Urinary bladder (tissue), 4 donors: ENCODE measurements around the gene TSACC. TPM values are rescaled to one million over a fixed set of nuclear protein-coding genes. Genes with fewer than 3 reads are reported as not detected.

Experiments used
- DNase-seq: peaks from one replicate; pipeline ENCODE4 v3.0.0-alpha.2; 2015; ENCODE audit errors: extremely low spot score
- H3K27ac ChIP-seq: one replicate; pipeline ENCODE4 v1.5.1; 2013; ENCODE audit warnings: low read depth, mild to moderate bottlenecking, moderate library complexity
- H3K36me3 ChIP-seq: one replicate; pipeline ENCODE4 v1.6.1; 2013; ENCODE audit warnings: mild to moderate bottlenecking, moderate library complexity; ENCODE audit not compliant: insufficient read depth
- H3K4me1 ChIP-seq: one replicate; pipeline ENCODE4 v1.6.1; 2013; ENCODE audit warnings: mild to moderate bottlenecking, moderate library complexity; ENCODE audit not compliant: insufficient read depth
- H3K4me3 ChIP-seq: one replicate; pipeline ENCODE4 v1.5.1; 2013; ENCODE audit warnings: low read depth, low read length
- WGBS: extraction: QIAGEN DNeasy Blood & Tissue Kit; methylation state at CpG from one replicate; pipeline ENCODE4 v1.1.7; 2013; 5-methylcytosine and 5-hydroxymethylcytosine counted together
- polyA plus RNA-seq: library from polyadenylated mRNA; stranded (reverse); fragments of 200-250 nt; gene quantifications from one replicate; pipeline ENCODE4 v1.2.3, GENCODE V29; 2013
- total RNA-seq: library from RNA; depleted of rRNA; stranded (reverse); fragments of >200 nt; gene quantifications from one replicate; pipeline ENCODE4 v1.2.3, GENCODE V29; 2014
- donor health status: healthy with polysubstance abuse.
- donor health status: healthy.

Gene TSACC
- total and polyA plus RNA-seq, 2 donors, result 0.28 TPM; not detected in 1

- Histone ChIP-seq H3K4me1 (no peaks in the 10 kb centered on the region), H3K4me3 (no peak overlapping the region), H3K36me3 (no peaks in the 10 kb centered on the region), H3K27ac (no peak overlapping the region)
- WGBS, result 52% methylated on average over 15 of the region's 15 CpGs
- no peak for DNase-seq
These were observed 49.5 kb downstream of the TSACC start for GRCh38 chr1:156387870-156388173.

GRCh38 chr1:156388174-156389137, 50.1 kb downstream of the TSACC start:
- DNase-seq, result no peak
- WGBS, result 11% methylated on average over 73 of the region's 73 CpGs

GRCh38 chr1:156389311-156389710, 51.0 kb downstream of the TSACC start:
- 95% methylated on average over 8 of the region's 8 CpGs for WGBS
- Histone ChIP-seq H3K4me3 (no peak overlapping the region), H3K4me1 (no peaks in the 10 kb centered on the region), H3K36me3 (no peaks in the 10 kb centered on the region), H3K27ac (no peak overlapping the region)
- no peak for DNase-seq

More at GRCh38 chr1:156388174-156389137, 50.1 kb downstream of the TSACC start:
- no peaks in the 10 kb centered on the region for H3K4me1 ChIP-seq
- H3K36me3 ChIP-seq, result no peaks in the 10 kb centered on the region
- H3K27ac ChIP-seq, result no peak overlapping the region
- peak overlapping the region; percentile 18 for H3K4me3 ChIP-seq

- Histone ChIP-seq H3K4me1 (no peaks in the 10 kb centered on the region), H3K36me3 (no peaks in the 10 kb centered on the region), H3K4me3 (no peak overlapping the region), H3K27ac (no peak overlapping the region)
- 52% methylated on average over 20 of the region's 20 CpGs for WGBS
- DNase-seq, result no peak
These were observed 52.4 kb downstream of the TSACC start for GRCh38 chr1:156390469-156391365.

GRCh38 chr1:156391366-156391677, 53.0 kb downstream of the TSACC start:
- no peak for DNase-seq
- Histone ChIP-seq H3K36me3 (no peaks in the 10 kb centered on the region), H3K4me1 (no peaks in the 10 kb centered on the region), H3K27ac (no peak overlapping the region), H3K4me3 (no peak overlapping the region)
- 75% methylated on average over 11 of the region's 11 CpGs for WGBS

- WGBS, result 62% methylated on average over 8 of the region's 8 CpGs
- no peak overlapping the region for H3K27ac ChIP-seq
- H3K4me3 ChIP-seq, result no peak overlapping the region
- DNase-seq, result no peak
- no peaks in the 10 kb centered on the region for H3K4me1 ChIP-seq
- no peaks in the 10 kb centered on the region for H3K36me3 ChIP-seq
These were observed 53.4 kb downstream of the TSACC start for GRCh38 chr1:156391701-156392100.

- 64% methylated on average over 13 of the region's 13 CpGs for WGBS
- H3K4me3 ChIP-seq, result no peak overlapping the region
- no peaks in the 10 kb centered on the region for H3K4me1 ChIP-seq
- DNase-seq, result no peak
- no peaks in the 10 kb centered on the region for H3K36me3 ChIP-seq
- no peak overlapping the region for H3K27ac ChIP-seq
These were observed 54.1 kb downstream of the TSACC start for GRCh38 chr1:156392452-156392853.

GRCh38 chr1:156393095-156393494, 54.8 kb downstream of the TSACC start:
- Histone ChIP-seq H3K4me3 (no peak overlapping the region), H3K36me3 (no peaks in the 10 kb centered on the region), H3K27ac (no peak overlapping the region), H3K4me1 (no peaks in the 10 kb centered on the region)
- DNase-seq, result no peak

- no peak overlapping the region for H3K4me3 ChIP-seq
- 86% methylated on average over 9 of the region's 9 CpGs for WGBS
These were observed 55.8 kb downstream of the TSACC start for GRCh38 chr1:156394082-156394481.

GRCh38 chr1:156394835-156395461, 56.6 kb downstream of the TSACC start:
- H3K36me3 ChIP-seq, result no peaks in the 10 kb centered on the region
- no peak for DNase-seq
- 77% methylated on average over 16 of the region's 16 CpGs for WGBS
- no peaks in the 10 kb centered on the region for H3K4me1 ChIP-seq
- H3K27ac ChIP-seq, result no peak overlapping the region
- no peak overlapping the region for H3K4me3 ChIP-seq

More at GRCh38 chr1:156394082-156394481, 55.8 kb downstream of the TSACC start:
- DNase-seq, result no peak
- Histone ChIP-seq H3K4me1 (no peaks in the 10 kb centered on the region), H3K27ac (no peak overlapping the region), H3K36me3 (no peaks in the 10 kb centered on the region)

Other genes starting within 250 kb of the TSACC start
- 224 TPM for gene LMNA, start 223.8 kb upstream of the TSACC start, total RNA-seq
- gene LMNA, start 223.8 kb upstream of the TSACC start, polyA plus RNA-seq, result 306 TPM
- 7.3 TPM for gene SEMA4A, start 184.9 kb upstream of the TSACC start, total RNA-seq
- 7.0 TPM for gene SEMA4A, start 184.9 kb upstream of the TSACC start, polyA plus RNA-seq
- gene SLC25A44, start 144.4 kb upstream of the TSACC start, total RNA-seq, result 5.7 TPM
- gene SLC25A44, start 144.4 kb upstream of the TSACC start, polyA plus RNA-seq, result 13.9 TPM
- 36.9 TPM for gene PMF1, start 125.5 kb upstream of the TSACC start, total RNA-seq
- 65.6 TPM for gene PMF1, start 125.5 kb upstream of the TSACC start, polyA plus RNA-seq
- gene BGLAP, start 96.3 kb upstream of the TSACC start, total RNA-seq, result 0.42 TPM
- gene BGLAP, start 96.3 kb upstream of the TSACC start, polyA plus RNA-seq, result 0.68 TPM
- gene PAQR6, start 90.5 kb upstream of the TSACC start, total RNA-seq, result 0.79 TPM
- 1.5 TPM for gene PAQR6, start 90.5 kb upstream of the TSACC start, polyA plus RNA-seq
- gene SMG5, start 55.7 kb upstream of the TSACC start, total RNA-seq, result 33.3 TPM
- 47.3 TPM for gene SMG5, start 55.7 kb upstream of the TSACC start, polyA plus RNA-seq
- gene TMEM79, start 54.2 kb upstream of the TSACC start, total RNA-seq, result 3.2 TPM
- gene TMEM79, start 54.2 kb upstream of the TSACC start, polyA plus RNA-seq, result 6.3 TPM
- gene GLMP, start 42.8 kb upstream of the TSACC start, total RNA-seq, result 25.9 TPM
- gene GLMP, start 42.8 kb upstream of the TSACC start, polyA plus RNA-seq, result 41.3 TPM
- gene VHLL, start 39.2 kb upstream of the TSACC start, total RNA-seq, result not detected
- gene VHLL, start 39.2 kb upstream of the TSACC start, polyA plus RNA-seq, result not detected
- gene CCT3, start 234 bp upstream of the TSACC start, total RNA-seq, result 169 TPM
- 178 TPM for gene CCT3, start 234 bp upstream of the TSACC start, polyA plus RNA-seq
- not detected for gene RHBG, start 30.7 kb downstream of the TSACC start, total RNA-seq
- gene RHBG, start 30.7 kb downstream of the TSACC start, polyA plus RNA-seq, result 0.86 TPM
- gene MEF2D, start 162.2 kb downstream of the TSACC start, total RNA-seq, result 10.0 TPM
- gene MEF2D, start 162.2 kb downstream of the TSACC start, polyA plus RNA-seq, result 55.5 TPM
- gene IQGAP3, start 234.0 kb downstream of the TSACC start, total RNA-seq, result 11.8 TPM
- gene IQGAP3, start 234.0 kb downstream of the TSACC start, polyA plus RNA-seq, result 0.32 TPM
- gene TTC24, start 241.2 kb downstream of the TSACC start, total RNA-seq, result not detected
- 0.09 TPM for gene TTC24, start 241.2 kb downstream of the TSACC start, polyA plus RNA-seq